DND-41 (cell line): ENCODE data around the gene CACNA1A.

Experiments
- EZH2 ChIP-seq: IDR thresholded peaks from 3 replicates; pipeline ENCODE4 v1.6.1; 2012; ENCODE audit warnings: borderline replicate concordance, low read depth, mild to moderate bottlenecking, moderate library complexity, low read length, inconsistent platforms; ENCODE audit not compliant: severe bottlenecking
- TF ChIP-seq, protein P1 (sequence below): IDR thresholded peaks from 2 replicates; pipeline ENCODE4 v1.5.1; 2012; ENCODE audit warnings: borderline replicate concordance, low read length, moderate library complexity, mild to moderate bottlenecking; ENCODE audit not compliant: poor library complexity, severe bottlenecking; ENCODE audit errors: extremely low read depth

DNA sequence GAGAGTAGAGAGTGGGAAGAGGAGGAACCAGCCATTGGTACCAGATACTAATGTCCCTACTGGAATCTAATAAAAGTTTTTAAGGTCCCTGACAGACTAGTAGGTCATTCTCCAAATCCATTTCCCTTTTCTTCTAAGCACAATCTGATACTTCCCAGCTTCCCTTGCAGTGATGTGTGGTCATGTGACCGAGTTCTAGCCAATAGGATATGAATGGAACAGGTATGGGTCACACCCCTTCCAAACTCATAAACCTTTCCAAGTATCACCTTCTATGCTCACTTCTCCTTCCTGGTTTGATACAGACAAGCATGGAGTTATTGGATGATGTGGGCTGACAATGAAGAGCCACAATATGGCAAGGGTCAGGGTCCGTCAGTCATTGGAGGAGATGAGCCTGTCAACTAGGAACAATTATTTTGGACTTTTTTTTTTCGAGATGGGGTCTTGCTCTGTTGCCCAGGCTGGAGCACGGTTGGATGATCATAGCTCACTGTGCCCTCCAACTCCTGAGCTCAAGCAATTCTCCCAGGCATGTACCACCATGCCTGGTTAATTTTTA, 54.8 kb downstream of the CACNA1A start:
- no peak for TF ChIP-seq EZH2
- TF ChIP-seq, protein P1, sequence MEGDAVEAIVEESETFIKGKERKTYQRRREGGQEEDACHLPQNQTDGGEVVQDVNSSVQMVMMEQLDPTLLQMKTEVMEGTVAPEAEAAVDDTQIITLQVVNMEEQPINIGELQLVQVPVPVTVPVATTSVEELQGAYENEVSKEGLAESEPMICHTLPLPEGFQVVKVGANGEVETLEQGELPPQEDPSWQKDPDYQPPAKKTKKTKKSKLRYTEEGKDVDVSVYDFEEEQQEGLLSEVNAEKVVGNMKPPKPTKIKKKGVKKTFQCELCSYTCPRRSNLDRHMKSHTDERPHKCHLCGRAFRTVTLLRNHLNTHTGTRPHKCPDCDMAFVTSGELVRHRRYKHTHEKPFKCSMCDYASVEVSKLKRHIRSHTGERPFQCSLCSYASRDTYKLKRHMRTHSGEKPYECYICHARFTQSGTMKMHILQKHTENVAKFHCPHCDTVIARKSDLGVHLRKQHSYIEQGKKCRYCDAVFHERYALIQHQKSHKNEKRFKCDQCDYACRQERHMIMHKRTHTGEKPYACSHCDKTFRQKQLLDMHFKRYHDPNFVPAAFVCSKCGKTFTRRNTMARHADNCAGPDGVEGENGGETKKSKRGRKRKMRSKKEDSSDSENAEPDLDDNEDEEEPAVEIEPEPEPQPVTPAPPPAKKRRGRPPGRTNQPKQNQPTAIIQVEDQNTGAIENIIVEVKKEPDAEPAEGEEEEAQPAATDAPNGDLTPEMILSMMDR: no peak
